Stimulated activated CD8-positive, alpha-beta memory T cell treated with anti-CD3 and anti-CD28 coated beads, Interleukin-2, amount 100 ng/mL, for 1 hour (primary cell): Measurements from ENCODE around the gene CYRIA.

Source experiments
- DNase-seq, 2 donors: peaks; one replicate each; pipeline ENCODE4 v3.0.0-alpha.2; 2020; ENCODE audit warnings: low read depth in 2 of 2

CYRIA gene

DNA sequence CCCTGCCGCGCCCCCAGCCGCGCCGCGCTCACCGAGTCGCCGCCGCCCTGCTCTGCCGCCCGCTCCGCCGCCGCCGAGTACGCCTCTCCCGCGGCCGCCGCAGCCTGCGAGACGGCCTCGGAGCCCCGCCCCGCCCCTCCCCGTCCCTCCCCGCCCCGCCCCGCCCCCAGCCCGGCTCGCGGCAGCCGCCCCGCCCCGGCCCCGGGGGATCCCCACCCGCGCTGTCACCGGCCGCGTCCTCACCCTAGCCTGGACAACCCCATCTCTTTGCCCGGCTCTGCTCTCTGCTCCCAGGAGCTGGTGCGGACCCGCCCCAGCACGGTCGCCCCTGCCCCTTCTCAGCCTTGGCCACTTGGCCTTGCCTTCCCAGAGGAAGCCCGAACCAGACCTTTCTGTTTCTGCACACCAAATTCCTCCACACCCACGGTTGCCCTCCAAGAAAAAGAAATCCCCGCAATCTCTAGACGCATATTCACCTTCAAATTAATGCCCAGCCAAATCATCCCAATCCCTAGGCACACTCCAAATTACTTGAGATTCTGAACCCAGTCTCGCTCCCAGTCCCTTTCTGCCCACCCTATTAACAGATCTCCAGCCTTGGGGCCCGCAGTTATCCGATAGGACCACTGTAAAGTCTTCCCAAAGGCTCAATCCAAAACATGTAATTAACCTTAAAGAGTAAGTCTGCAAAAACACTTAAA lies at the start of gene CYRIA:
TSS of gene CYRIA (minus strand) at position 87 of the 701 bp plus-strand sequence. CDS start 77,715 bp downstream, outside the sequence.
- peak in 1 of 2 donors; percentile 21 for DNase-seq

DNA sequence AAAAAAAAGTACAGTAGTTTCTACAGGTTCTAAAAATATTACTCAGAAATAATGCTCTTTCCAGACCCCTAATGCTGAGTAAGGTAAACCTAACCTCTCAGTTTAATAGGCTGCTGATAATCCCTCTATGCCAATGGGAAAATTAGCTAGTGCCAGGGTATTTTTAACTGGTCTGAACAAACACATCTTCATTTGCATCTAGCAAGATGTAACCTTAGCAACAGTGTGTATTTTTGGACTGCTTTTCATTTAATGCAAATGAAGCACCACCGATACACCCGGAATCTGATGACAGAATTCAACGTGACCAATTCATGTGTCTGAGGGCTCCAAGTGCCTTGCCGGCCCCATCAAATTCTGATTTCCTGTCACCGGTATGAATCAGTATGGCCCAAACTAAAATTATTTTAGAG lies 47.4 kb upstream of the CYRIA start:
- DNase-seq = no peak

DNA sequence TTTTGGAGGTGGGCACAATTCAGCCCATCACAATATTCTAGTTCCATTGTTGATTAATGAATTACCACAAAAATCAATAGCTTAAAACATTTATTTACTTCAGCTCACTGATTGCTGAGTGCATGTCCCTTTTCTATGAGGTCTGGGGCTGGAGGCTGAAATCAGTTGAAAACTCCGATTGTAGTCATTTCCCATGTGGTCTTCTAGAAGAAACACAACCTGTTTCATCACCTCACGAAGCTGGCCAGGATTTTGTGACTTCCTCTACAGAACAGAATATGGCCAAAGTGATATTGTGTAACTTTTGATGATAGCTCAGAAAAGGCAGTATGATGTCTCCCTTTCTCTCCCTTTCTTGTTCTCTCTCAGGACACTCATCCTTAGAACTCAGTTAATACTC lies 44.1 kb upstream of the CYRIA start:
- no peak for DNase-seq

DNA sequence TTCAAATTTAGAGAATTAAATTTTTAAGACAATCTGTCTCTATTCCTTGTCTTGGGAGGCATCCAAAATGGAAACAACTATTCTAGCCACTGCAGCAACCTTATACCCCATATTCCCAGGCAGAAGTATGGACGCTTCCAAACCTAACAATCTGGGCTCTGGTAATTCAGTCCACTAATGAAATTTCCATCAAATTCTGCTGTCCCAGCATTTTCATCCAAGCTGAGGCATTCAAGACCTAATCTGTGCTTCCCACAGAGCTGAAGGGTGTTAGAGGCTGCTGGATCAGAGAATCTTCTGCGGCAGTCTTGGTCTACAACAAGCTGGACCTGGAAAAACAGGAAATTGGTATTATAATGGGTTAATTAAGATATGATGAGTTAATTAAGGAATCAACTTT lies 42.5 kb upstream of the CYRIA start:
- no peak for DNase-seq

DNA sequence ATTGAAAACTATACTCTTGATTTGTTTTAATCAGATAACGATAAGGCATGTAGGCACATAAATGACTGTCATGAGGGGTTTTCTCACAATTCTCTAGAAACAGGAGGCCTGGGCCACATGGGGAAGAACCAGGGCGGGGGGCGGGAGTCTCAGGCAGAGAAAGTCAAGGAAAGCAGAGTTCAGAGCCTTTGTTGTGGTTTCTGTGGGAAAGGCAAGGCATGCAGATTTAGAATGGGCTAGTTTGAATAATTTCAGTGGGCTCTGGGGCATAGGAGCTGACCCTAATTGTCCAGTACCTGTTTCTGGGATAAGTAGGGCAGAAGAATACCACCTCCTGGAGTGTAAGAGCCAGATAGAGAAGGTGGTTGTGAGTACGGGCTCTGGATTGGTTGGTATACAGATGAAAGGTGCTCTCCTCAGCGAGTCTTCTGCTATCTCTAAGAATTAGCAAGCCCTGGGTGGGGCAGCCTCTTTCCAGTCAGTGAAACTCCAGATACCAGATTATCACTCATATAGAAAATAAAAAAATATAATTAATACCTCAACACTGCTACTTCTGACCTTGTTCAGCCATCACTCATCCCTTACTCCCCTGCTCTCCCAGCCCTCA lies 41.5 kb upstream of the CYRIA start:
- no peak for DNase-seq

DNA sequence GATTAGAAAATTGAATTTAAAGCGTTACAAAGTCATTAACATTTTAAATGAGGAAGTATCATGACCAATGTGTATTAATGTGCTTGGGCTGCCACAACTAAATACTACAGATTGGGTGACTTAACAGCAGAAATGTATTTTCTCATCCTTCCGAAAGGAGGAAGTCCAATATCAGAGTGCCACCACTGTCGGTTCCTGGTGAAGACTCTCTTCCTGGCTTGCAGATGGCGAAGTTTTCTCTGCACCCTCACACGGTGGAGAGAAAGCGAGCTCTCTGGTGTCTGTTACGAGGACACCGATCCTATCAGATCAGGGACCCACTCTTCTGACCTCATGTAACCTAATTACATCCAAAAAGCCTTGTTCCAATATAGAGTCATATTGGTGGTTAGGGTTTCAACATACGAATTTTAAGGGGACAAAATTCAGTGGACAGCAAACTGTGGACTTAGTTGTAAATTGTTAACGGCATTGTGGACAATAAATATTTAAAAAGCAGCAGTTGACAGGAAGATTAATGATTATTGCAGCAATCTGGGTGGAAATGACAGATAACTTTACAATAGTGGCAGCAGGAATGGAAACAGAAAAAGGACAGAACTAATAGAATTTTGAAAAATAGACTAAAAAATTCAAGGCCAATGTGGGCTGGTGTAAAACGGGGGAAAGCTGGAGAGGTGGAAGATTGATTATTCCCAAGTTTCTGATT lies 35.1 kb upstream of the CYRIA start:
- no peak for DNase-seq

DNA sequence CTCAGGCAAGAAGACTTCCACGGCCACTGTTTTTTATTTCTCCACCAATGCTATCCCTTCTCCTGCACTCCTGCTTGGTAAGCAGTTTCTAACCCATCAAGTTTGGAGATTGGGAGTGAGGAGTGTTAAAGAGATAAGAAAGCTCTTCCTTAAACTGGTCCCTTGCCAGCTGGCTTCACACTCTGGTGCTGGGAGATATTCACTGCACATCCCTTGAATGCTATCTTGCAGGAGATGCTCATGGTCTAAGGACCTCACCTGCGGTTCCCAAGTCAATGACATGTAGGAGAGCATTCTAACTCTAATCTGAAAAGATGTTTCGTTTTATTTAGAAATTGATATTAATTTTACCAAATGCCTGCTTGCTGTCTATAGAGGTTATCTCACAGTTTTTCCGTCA lies 28.2 kb upstream of the CYRIA start:
- no peak for DNase-seq

DNA sequence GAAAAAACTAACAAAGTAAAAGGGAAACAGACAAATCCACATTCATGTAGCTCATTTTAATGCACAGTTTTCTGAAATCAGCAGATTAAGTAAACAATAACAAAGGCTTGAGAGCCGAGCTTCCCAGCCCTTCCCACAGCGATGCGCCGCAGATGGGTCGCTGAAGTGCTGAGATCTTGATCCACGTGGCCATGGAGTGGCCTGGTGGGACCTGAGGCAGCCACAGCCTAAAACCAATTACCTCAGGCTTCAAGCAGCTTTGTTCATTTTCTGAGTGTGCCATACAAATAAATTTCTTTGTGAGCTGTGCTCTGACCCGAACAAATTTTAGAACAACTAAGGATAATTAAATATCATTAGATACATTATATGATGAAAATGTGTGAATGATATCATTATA lies 25.6 kb upstream of the CYRIA start:
- no peak for DNase-seq

DNA sequence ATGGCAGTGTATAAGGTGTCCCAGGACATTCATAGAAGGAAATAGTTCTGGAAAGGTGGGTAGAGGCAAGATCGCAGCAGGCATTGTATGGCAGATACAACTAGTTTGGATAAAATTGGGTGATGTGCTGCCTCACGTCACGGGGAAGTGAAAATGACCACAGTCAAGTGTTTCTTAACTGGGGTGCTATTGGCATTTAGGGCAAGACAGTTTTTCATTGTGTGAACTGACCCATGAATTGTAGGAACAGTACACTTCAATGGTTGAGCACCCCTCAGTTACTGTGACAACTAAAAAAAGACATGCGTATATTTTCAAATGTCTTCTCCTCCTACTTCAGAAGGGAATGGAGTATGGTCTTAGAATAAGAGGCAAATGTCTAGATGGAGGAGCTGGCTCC lies 22.3 kb upstream of the CYRIA start:
- DNase-seq = no peak

DNA sequence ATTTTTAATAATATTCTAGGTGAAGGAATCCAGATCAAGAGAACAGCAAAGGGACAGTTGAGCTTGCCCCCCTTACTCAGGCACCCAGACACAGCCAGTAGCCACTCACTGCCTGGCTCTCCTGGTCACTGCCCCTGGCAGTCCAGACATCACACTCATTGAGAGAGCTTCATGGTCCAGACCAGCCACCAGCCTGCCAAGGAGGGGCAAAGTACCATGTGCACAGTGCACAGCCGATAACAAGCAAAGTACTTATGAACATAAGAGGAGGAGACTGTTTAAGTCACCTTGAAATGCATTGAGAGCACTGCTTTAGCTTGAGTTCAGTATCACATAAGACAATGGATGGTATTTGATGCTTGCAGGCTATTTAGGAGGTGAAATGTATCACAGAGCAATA lies 21.6 kb upstream of the CYRIA start:
- no peak for DNase-seq

DNA sequence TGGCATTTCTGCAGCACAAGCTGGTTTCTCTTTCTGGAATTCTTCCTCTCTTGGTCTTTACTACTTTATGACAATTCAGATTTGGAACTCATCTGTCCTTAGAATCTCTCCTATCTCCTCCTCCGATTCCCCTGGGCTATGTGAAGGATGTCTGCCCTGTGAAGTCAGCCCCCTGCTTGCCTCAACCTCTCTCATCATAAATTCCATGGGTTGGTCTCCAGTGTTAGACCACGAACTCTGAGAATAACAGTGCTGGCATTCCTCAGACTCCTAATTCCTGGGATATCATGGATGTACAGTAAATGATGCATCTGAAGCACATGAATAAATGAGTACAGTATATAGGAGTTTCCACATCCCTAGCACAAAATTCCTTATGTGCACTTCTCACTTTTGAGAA lies 21.0 kb upstream of the CYRIA start:
- DNase-seq = no peak

DNA sequence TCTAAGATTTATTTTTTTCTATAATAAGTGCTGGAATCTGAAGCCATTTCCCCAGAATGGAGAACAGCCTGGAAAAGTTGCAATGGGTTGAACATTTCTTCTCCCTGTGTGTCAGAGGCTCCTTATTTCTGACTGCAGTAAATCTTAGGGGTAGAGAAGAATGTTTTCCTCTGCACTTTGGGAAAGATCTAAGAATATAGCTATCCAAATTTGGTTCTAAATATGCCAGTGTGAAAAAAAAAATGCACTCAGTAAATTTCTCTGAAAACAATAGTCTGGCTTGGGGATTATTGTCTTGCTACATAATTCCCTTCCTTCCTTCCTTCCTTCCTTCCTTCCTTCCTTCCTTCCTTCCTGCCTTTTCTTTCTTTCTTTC lies 19.7 kb upstream of the CYRIA start:
- no peak for DNase-seq

DNA sequence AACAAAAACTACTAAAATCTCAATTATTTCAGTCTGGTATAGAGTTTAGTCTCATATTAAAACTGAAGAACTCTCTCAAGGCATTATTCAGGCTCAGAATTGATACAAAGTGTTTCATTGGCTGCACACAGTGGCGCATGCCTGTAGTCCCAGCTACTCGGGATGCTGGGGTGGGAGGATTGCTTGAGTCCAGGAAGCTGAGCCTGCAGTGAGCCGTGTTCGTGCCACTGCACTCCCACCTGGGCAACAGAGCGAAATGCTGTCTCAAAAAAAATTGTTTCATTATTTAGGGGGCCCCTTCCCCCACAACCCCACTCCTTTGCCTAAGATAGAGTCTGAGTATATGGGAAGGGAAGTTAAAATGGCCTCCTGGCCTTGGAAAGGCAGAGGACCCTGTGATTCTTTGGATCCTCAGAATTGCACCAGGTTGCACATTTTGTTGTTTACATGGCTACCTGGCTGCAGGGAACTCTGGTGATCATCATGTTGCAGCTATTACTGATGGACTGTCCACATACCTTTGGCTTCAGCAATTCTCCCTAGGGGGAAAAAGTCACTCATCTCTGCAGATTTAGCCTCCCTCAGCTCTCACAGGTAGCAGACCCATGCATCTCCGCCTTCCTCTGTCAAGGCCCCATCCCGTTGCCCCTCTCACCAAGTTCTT lies 19.2 kb upstream of the CYRIA start:
- no peak for DNase-seq

DNA sequence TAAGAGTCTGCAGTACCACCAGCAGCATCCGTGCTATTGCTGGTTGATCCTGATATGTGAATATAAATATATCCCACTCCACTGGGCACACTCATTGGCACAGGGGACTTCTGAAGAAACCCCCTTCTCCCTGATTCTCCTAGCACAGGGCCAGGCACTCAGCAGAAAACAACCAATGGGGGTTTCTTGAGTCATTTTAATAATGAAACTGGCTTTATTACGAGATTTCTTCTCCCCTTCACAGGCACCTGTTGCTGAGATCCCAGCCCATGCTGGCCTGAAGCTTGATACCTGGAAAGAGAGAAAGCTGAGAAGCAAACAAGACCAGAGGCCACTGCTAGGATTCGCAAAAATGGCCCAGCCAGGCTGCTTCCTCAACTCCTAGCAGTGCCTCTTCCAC lies 17.9 kb upstream of the CYRIA start:
- no peak for DNase-seq

DNA sequence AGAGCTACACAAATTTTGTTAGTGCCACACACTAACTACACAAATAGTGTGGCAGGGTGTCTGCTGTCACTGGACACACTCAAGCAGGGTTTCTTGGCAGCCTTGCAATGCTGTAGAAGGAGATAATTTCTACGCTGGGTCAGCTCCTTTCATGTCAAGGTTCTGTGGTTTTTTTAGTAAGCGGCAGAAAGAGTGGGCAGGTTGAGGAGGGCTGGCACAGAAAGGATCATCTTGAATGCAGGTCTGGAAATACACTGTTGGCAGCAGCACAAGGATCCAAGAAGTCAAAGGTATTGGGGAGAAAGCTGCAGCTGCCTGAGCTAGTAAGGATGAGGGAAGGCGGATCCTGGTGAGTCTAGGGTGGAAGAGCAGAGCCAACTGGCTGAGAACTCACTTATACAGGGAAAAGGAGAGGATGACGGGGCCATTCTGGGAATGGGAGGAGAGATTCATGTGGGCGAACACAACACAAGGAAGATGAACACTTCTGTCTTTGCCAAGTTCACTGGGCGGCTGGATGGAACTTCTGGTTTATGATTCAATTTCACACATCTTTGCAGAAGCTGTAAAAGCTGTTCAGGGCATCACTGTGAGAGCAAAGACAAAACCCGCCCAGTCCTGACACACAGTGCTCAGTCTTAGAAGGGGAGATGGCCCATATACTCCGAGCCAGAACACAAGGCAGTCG lies 16.9 kb upstream of the CYRIA start:
- DNase-seq = no peak

DNA sequence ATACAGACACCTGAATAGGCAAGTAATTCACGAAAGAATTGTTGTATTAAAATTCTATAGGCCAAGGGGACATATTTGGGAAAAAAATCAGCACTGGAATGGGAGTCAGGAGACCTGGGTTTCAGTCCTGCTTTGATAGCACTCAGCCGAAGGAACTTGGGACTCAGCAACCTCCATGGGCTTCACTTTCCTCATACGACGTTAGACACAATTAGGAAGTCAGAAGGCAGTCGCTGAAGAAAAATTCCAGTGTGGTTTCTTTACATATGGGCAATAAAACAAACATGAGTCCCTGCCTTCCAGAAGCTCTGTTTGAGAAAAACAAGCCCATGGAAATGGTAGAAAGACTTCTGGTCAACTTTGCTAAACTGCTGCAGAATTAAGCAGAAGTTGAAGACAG lies 15.1 kb upstream of the CYRIA start:
- no peak for DNase-seq

DNA sequence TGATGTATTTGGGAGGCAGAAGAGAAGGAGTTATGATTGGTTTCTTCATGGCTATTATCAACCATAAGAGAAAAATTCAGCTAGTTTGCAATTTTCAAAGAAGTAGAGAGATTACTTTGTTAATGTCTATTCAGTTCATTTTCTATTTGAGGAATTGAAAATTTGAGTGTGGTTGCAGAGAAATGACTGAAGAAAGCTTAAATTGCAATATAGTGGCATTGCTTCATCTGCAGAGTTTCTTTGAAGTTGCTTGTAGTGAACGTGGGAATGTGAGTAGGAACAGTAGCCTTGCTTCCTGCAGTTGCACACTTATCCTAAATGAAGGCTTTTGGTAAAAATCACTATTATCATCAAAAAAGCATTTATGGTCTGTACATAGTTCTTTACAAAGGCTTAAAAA lies 14.7 kb upstream of the CYRIA start:
- DNase-seq = no peak

DNA sequence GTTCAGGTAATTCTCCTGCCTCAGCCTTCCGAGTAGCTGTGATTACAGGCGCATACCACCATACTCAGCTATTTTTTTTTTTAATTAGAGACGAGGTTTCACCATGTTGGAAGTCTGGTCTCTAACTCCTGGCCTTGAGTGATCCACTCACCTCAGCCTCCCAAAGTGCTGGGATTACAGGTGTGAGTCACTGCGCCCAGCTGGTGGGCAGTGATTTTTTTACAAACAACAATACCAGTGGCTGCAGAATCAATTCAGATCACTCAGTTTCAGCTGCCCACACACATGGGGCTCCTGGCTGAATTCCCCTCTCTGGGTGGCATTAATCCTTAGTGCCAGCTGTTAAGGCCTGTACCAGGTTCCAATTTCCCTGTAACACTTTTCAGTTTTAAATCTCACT lies 13.3 kb upstream of the CYRIA start:
- DNase-seq = no peak

DNA sequence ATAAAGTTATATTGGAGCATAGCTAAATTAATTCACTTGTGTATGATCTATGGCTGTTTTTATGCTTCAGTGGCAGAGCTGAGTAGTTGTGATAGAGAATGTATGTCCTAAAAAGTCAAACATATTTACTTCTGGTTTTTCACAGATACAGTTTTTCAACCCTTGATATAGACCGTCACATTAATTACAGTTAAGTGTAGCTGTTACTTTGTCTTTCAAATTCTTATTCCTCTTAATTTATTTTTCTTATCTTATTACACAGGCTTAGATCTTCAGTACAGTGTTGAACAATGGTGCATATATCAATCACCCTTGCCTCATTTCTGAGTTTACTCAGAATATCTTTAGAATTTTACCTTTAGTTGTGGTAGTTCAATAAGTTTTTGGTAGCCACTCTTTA lies 12.2 kb upstream of the CYRIA start:
- DNase-seq = no peak

DNA sequence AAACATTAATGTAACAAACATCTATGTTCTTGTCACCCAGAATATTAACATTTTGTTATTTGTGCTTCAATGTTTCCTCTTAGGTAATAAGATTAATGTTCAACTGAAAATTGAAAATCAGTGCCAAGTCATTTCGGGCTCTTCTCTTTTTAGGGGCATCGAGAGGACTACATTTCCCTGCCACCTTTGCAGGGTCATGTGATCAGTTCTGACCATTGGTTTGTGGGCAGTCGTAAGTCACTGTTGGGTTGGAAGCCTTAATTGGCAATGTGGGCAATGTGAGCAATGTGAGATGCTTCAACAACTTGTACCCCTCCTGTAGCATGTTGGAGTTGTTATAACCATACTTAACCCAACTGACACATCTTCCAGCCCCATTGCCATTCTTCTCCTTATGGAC lies 10.1 kb upstream of the CYRIA start:
- no peak for DNase-seq

DNA sequence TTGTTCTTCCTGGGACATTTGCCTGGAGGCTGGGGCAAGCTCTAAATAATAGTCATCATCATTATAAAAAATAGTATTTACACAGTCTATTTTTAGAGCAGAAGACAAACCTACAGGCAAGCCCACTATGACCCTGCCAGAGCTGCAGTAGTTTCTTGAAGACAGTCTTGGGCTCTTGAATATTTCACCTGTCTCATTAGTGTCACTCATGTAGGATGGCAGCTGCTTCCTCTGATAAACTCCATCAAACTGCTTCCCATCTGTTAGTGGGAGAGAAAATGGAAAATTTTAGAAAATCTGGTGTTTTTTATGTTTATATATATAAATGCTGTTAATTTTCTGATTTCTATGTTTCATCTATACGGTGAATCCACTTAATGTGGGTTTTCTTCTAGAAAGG lies 8.5 kb upstream of the CYRIA start:
- no peak for DNase-seq

DNA sequence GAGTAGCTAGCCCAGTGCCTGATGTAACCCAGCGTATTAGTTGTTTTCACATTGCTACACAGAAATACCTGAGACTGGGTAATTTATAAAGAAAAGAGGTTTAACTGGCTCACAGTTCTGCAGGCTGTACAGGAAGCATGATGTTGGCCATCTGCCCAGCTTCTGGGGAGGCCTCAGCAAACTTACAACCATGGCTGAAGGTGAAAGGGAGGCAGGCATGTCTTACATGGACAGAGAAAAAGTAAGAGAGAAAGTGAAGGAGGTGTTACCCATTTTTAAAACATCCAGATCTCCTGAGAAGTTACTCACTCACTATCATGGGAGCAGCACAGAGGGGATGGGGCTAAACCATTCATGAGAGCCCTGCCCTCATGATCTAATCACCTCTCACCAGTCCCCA lies 6.1 kb upstream of the CYRIA start:
- no peak for DNase-seq
